Measurements from ENCODE around the gene PLA2G4A. TPM values are rescaled to one million over a fixed set of nuclear protein-coding genes. Genes with fewer than 3 reads are reported as not detected.

PLA2G4A gene
- total and polyA plus RNA-seq, 12 donors: 4.2 to 53.1 (median 14.9) TPM

DNA sequence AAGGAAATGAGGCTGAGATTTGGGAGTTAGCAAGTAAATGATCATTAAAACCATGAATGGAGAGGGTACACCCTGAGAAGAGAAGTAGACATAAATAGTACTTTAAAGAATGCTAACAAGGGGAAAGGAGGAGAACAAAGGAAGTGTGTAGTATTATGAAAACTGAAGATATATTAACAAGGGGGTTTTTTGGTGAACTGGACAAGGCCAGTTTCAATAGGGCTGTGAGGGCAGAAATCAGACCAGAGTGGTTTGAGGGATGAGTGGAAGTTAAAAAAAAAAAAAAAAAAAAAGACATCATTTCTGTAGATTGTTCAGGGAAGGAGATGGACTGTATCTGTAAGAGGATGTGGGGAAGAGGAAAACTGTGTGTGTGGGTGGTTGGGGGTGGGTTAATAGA lies 137.1 kb downstream of the PLA2G4A start:
- intact Hi-C loops (cut with DNase I): no loop called here
- H3K9me3 ChIP-seq (replicated peaks in 1 of 3): no peaks in the 10 kb centered on the region
- H3K4me3 ChIP-seq: no peak overlapping the region
- H3K27ac ChIP-seq: no peak overlapping the region
- H3K27me3 ChIP-seq: no peaks in the 10 kb centered on the region
- TF ChIP-seq POLR2A (IDR thresholded peaks at IDR 0.05): no peak
- TF ChIP-seq, protein P1, sequence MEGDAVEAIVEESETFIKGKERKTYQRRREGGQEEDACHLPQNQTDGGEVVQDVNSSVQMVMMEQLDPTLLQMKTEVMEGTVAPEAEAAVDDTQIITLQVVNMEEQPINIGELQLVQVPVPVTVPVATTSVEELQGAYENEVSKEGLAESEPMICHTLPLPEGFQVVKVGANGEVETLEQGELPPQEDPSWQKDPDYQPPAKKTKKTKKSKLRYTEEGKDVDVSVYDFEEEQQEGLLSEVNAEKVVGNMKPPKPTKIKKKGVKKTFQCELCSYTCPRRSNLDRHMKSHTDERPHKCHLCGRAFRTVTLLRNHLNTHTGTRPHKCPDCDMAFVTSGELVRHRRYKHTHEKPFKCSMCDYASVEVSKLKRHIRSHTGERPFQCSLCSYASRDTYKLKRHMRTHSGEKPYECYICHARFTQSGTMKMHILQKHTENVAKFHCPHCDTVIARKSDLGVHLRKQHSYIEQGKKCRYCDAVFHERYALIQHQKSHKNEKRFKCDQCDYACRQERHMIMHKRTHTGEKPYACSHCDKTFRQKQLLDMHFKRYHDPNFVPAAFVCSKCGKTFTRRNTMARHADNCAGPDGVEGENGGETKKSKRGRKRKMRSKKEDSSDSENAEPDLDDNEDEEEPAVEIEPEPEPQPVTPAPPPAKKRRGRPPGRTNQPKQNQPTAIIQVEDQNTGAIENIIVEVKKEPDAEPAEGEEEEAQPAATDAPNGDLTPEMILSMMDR (IDR thresholded peaks at IDR 0.05): no peak
- DNase-seq: no peak
- no peaks in the 10 kb centered on the region for H3K4me1 ChIP-seq (replicated peaks in 1 of 2)
- H3K36me3 ChIP-seq (replicated peaks in 1 of 2): no peaks in the 10 kb centered on the region

DNA sequence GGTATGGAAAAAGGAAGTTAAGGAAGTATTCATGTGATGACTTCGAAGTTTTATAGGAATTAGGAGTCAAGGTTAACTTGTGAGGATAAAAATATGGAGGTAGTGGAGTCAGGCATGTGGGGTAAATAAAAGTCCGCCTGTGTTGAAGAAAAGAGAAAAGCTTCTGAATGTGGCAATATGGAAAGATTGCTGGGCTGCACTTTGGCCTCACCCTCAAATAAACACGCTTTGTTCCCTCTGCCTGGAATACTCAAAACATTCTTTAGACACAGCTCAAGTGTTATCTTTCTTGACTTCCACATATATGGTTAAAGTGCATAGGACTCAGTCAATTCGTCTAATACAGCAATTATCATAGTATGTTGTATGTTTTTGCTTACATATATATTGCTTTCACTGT lies 137.7 kb downstream of the PLA2G4A start:
- WGBS, 4 donors: 63 to 70% (median 68%) methylated on average over 4 of the region's 4 CpGs
- TF ChIP-seq POLR2A (IDR thresholded peaks at IDR 0.05): no peak
- TF ChIP-seq, protein P1 (IDR thresholded peaks at IDR 0.05): no peak
- no peak for DNase-seq
- H3K4me3 ChIP-seq: no peak overlapping the region
- H3K4me1 ChIP-seq (replicated peaks in 1 of 2): no peaks in the 10 kb centered on the region
- intact Hi-C loops (cut with DNase I): no loop called here
- H3K27me3 ChIP-seq: no peaks in the 10 kb centered on the region
- no peak overlapping the region for H3K27ac ChIP-seq
- no peaks in the 10 kb centered on the region for H3K36me3 ChIP-seq (replicated peaks in 1 of 2)
- no peaks in the 10 kb centered on the region for H3K9me3 ChIP-seq (replicated peaks in 1 of 3)

DNA sequence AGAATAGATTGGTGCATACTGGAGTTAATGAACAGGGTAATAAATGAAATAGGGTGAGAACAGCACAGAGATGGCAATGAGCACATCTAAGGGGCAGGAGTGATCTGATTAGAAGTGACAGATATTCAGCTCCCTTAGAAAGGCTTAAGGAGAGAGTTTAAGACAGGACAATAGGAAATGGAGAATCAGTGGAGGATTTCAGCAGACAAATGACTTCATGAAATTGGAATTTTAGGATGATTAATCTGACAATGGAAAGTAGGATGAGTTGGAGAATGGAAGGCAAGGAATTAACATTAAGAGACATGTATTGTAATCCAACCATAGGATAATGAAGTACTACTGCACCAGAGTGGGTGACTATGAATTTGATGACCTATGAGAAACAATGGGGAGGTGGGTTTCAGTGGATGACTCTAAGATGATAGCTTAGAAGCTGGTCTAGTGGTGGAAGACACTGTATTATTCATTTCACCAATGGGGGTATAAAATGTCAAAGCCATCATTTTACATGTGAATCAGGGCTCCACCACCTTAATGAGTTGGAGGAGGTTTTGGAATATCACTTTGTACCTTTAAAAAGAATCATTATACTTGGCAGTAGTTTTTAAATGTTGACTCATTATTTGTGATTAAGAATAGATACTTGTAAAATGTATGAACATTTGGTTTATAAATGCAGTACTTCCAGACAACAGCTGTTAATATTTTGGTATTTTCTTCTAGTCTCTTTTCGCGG lies 139.1 kb downstream of the PLA2G4A start:
- TF ChIP-seq POLR2A (IDR thresholded peaks at IDR 0.05): no peak
- TF ChIP-seq, protein P1 (IDR thresholded peaks at IDR 0.05): no peak
- WGBS, 4 donors: 77 to 91% (median 84%) methylated on average over 2 of the region's 2 CpGs
- DNase-seq: no peak
- intact Hi-C loops (cut with DNase I): no loop called here
- Histone ChIP-seq H3K36me3 (replicated peaks in 1 of 2) (no peaks in the 10 kb centered on the region), H3K27me3 (no peaks in the 10 kb centered on the region), H3K4me1 (replicated peaks in 1 of 2) (no peaks in the 10 kb centered on the region), H3K9me3 (replicated peaks in 1 of 3) (no peaks in the 10 kb centered on the region), H3K4me3 (no peak overlapping the region), H3K27ac (no peak overlapping the region)

DNA sequence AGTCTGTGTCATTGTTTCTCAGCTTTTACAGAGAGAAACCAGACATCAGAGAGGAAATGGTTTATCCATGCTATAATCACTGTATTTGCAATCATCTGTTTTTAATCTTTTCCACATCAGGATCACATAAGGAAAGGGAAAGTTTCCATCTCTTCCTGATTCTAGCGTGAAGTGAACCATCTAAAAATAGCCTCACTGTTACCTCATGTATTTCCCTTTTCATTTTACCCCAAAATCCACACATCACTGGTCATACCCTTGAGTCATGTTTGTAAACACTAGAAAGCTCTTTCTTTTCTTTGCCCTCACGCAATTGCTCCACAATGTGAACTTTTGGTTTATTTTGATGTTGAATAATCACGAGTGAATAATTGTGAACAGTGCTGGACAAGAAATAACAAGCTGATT lies 146.0 kb downstream of the PLA2G4A start:
- TF ChIP-seq, protein P1 (IDR thresholded peaks at IDR 0.05): no peak
- no peak for TF ChIP-seq POLR2A (IDR thresholded peaks at IDR 0.05)
- H3K9me3 ChIP-seq (replicated peaks in 1 of 3): no peaks in the 10 kb centered on the region
- no peak overlapping the region for H3K27ac ChIP-seq
- no peak for DNase-seq
- intact Hi-C loops (cut with DNase I): no loop called here
- 27 to 44% (median 40%) methylated on average over 3 of the region's 3 CpGs for WGBS, 4 donors
- no peaks in the 10 kb centered on the region for H3K27me3 ChIP-seq
- no peaks in the 10 kb centered on the region for H3K36me3 ChIP-seq (replicated peaks in 1 of 2)
- no peak overlapping the region for H3K4me3 ChIP-seq
- no peaks in the 10 kb centered on the region for H3K4me1 ChIP-seq (replicated peaks in 1 of 2)

Data from adrenal gland (tissue), 12 donors.